Glutamatergic neuron (in vitro differentiated cells): ENCODE results near the gene EPB41L4A. TPM values are rescaled to one million over a fixed set of nuclear protein-coding genes. Genes with fewer than 3 reads are reported as not detected.

Experiments
- DNase-seq: peaks from one replicate; pipeline ENCODE4 v3.0.0; 2022
- H3K27ac Mint-ChIP-seq: one replicate; pipeline ENCODE4 v1.8.0; 2020; ENCODE audit warnings: mild to moderate bottlenecking, mixed read lengths, inconsistent platforms; ENCODE audit not compliant: unreplicated experiment
- H3K27me3 Mint-ChIP-seq: one replicate; pipeline ENCODE4 v1.8.0; 2020; ENCODE audit warnings: mild to moderate bottlenecking, moderate library complexity, mixed read lengths, inconsistent platforms; ENCODE audit not compliant: unreplicated experiment
- H3K36me3 Mint-ChIP-seq: one replicate; pipeline ENCODE4 v1.8.0; 2020; ENCODE audit warnings: mild to moderate bottlenecking, mixed read lengths, inconsistent platforms; ENCODE audit not compliant: unreplicated experiment
- H3K4me1 Mint-ChIP-seq: one replicate; pipeline ENCODE4 v1.8.0; 2020; ENCODE audit warnings: mild to moderate bottlenecking, low read depth, mixed read lengths, inconsistent platforms; ENCODE audit not compliant: unreplicated experiment
- H3K4me3 Mint-ChIP-seq: one replicate; pipeline ENCODE4 v1.8.0; 2020; ENCODE audit warnings: mild to moderate bottlenecking, mixed read lengths, inconsistent platforms; ENCODE audit not compliant: unreplicated experiment
- H3K9me3 Mint-ChIP-seq: one replicate; pipeline ENCODE4 v1.8.0; 2020; ENCODE audit warnings: mild to moderate bottlenecking, moderate library complexity, mixed read lengths, inconsistent platforms; ENCODE audit not compliant: unreplicated experiment
- CTCF ChIP-seq: fragments of 200-600 bp; sonication (generic); IDR thresholded peaks from one replicate; pipeline ENCODE4 v1.5.0; 2021; ENCODE audit not compliant: partially characterized antibody, unreplicated experiment
- total RNA-seq: library from RNA; stranded (reverse); fragmentation: NEBNext Ultra II Directional; extraction: Animal tissue kit (Norgen Biotek cat#: 25700); gene quantifications from one replicate; pipeline ENCODE4 v1.2.1, GENCODE V29; 2021; ENCODE audit not compliant: unreplicated experiment

EPB41L4A gene
- total RNA-seq, 1 donor from 2014 or later, result 125 TPM

DNA sequence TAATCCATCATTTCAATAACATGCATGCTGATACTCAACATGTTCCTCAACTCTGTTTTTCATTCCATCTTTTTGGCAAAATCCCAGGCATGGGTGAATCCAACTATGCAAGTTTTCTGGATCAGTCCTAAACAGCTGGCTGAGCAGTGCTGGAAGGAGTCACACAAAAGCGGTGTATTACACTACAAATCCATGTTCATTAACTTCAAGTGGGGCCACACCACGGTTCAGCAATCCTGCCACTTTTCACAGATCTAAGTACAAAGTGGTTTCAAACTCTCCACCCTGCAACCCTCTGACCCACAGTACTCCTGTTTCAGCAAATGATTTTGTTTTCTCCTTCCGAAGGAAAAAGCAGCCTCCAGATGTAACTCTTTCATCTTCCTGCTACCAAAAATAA, 222.5 kb downstream of the EPB41L4A start:
- H3K36me3 Mint-ChIP-seq, result no peaks in the 10 kb centered on the region
- no peak for TF ChIP-seq CTCF
- H3K9me3 Mint-ChIP-seq, result no peaks in the 10 kb centered on the region
- H3K27me3 Mint-ChIP-seq, result no peaks in the 10 kb centered on the region
- H3K4me1 Mint-ChIP-seq, result no peaks in the 10 kb centered on the region
- no peak overlapping the region for H3K27ac Mint-ChIP-seq
- no peak for DNase-seq
- no peak overlapping the region for H3K4me3 Mint-ChIP-seq

- no peak for TF ChIP-seq CTCF
- Mint-ChIP-seq H3K4me3 (no peak overlapping the region), H3K9me3 (no peaks in the 10 kb centered on the region), H3K27ac (no peak overlapping the region), H3K27me3 (no peaks in the 10 kb centered on the region), H3K36me3 (no peaks in the 10 kb centered on the region), H3K4me1 (no peaks in the 10 kb centered on the region)
- DNase-seq, result no peak
Measured at GRCh38 chr5:112195924-112196323, 223.2 kb downstream of the EPB41L4A start.

DNA sequence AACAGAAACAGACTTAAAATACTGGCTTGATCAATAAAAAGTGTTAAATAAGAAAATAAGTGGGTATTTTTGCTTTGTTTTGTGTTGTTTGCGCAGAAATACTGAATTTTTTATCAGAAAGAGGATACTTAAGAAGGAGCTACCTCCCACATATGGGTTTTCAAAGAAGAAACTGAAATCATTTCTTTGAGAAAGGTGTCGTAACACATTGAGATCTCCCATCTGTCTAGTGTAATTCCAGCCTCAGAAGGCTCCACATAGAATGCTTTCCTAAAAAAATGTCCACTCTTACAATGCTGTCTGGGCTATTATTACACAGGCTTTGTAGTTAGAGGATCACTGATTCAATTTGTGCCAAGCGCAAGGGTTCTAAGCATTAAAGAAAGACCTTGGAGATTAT, 226.2 kb downstream of the EPB41L4A start:
- Mint-ChIP-seq H3K9me3 (no peaks in the 10 kb centered on the region), H3K4me3 (no peak overlapping the region), H3K27ac (no peak overlapping the region), H3K36me3 (no peaks in the 10 kb centered on the region), H3K4me1 (peaks cover 3% of the 10 kb centered on the region), H3K27me3 (no peaks in the 10 kb centered on the region)
- DNase-seq, result no peak
- no peak for TF ChIP-seq CTCF

GRCh38 chr5:112192072-112192471, 227.0 kb downstream of the EPB41L4A start:
- TF ChIP-seq CTCF, result no peak
- H3K9me3 Mint-ChIP-seq, result no peaks in the 10 kb centered on the region
- DNase-seq, result no peak
- peaks cover 4% of the 10 kb centered on the region for H3K4me1 Mint-ChIP-seq
- H3K27ac Mint-ChIP-seq, result no peak overlapping the region
- no peaks in the 10 kb centered on the region for H3K27me3 Mint-ChIP-seq
- H3K4me3 Mint-ChIP-seq, result no peak overlapping the region
- H3K36me3 Mint-ChIP-seq, result no peaks in the 10 kb centered on the region

GRCh38 chr5:112189391-112189790, 229.7 kb downstream of the EPB41L4A start:
- TF ChIP-seq CTCF, result no peak

More at GRCh38 chr5:112189391-112189790, 229.7 kb downstream of the EPB41L4A start:
- H3K4me3 Mint-ChIP-seq, result no peak overlapping the region
- peaks cover 7% of the 10 kb centered on the region for H3K4me1 Mint-ChIP-seq
- no peak overlapping the region for H3K27ac Mint-ChIP-seq
- DNase-seq, result no peak
- H3K9me3 Mint-ChIP-seq, result no peaks in the 10 kb centered on the region
- H3K36me3 Mint-ChIP-seq, result no peaks in the 10 kb centered on the region
- H3K27me3 Mint-ChIP-seq, result no peaks in the 10 kb centered on the region
